ENCODE results near the gene DCLRE1B. TPM values are rescaled to one million over a fixed set of nuclear protein-coding genes. Genes with fewer than 3 reads are reported as not detected.

DCLRE1B gene
- polyA plus RNA-seq, 1 donor (not counting 4 experiments of a cell fraction or from before 2014, with no cell fraction given), result 5.4 TPM

DNA sequence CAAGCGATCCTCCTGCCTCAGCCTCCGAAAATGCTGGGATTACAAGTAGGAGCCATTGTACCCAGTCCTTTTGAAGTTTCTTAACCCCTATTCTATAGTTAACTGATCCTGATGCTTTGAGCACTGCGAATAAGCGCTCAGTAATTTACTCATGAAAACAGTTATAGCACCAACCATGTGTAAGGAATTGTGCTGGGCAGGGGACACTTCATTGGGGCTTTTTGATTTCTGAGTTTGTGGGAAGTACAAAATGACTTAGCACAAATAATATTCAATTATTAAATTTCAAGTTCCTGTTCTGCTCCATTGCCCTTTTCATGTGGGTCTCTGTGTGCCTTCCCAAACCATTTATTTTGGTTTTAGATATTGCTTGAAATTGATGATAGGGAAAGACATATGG lies 17.8 kb downstream of the DCLRE1B start:
- Histone ChIP-seq H3K9me3 (ENCODE audit: control insufficient read depth, low read depth, low read length) (no peaks in the 10 kb centered on the region), H3K4me2 (ENCODE audit: control insufficient read depth, extremely low read depth, insufficient read depth, low read depth, low read length) (no peak overlapping the region), H3K9ac (ENCODE audit: control insufficient read depth, extremely low read depth, insufficient read depth, low read length) (no peak overlapping the region), H3K4me1 (ENCODE audit: control insufficient read depth, extremely low read depth, insufficient read depth, low read length) (no peaks in the 10 kb centered on the region), H2AFZ (ENCODE audit: control insufficient read depth, low read length) (no peak overlapping the region), H3K4me3 (ENCODE audit: control insufficient read depth in 2 of 3, extremely low read depth in 1 of 3, insufficient read depth in 2 of 3, low read depth in 1 of 3, low read length in 3 of 3) (no peak overlapping the region), H3K27me3 (ENCODE audit: control insufficient read depth, extremely low read depth, insufficient read depth, low read length) (no peaks in the 10 kb centered on the region), H3K79me2 (ENCODE audit: control insufficient read depth, insufficient read depth, low read length) (no peaks in the 10 kb centered on the region), H4K20me1 (ENCODE audit: control insufficient read depth, extremely low read depth, insufficient read depth, low read length) (no peaks in the 10 kb centered on the region), H3K9me1 (ENCODE audit: control insufficient read depth, extremely low read depth, insufficient read depth, low read length) (no peaks in the 10 kb centered on the region), H3K36me3 (ENCODE audit: control insufficient read depth in 2 of 2, extremely low read depth in 1 of 2, insufficient read depth in 2 of 2, low read length in 2 of 2) (no peaks in the 10 kb centered on the region), H3K27ac (ENCODE audit: control insufficient read depth, insufficient read depth, low read length) (no peak overlapping the region)
- DNase-seq (ENCODE audit: low read depth, low spot score), result no peak
- dilution Hi-C loops (cut with MboI; ENCODE audit: extremely low pct_ligation_motif_present, low sequenced_read_pairs), result no loop called here
- FAIRE-seq, result no peak
- TF ChIP-seq, protein P1, sequence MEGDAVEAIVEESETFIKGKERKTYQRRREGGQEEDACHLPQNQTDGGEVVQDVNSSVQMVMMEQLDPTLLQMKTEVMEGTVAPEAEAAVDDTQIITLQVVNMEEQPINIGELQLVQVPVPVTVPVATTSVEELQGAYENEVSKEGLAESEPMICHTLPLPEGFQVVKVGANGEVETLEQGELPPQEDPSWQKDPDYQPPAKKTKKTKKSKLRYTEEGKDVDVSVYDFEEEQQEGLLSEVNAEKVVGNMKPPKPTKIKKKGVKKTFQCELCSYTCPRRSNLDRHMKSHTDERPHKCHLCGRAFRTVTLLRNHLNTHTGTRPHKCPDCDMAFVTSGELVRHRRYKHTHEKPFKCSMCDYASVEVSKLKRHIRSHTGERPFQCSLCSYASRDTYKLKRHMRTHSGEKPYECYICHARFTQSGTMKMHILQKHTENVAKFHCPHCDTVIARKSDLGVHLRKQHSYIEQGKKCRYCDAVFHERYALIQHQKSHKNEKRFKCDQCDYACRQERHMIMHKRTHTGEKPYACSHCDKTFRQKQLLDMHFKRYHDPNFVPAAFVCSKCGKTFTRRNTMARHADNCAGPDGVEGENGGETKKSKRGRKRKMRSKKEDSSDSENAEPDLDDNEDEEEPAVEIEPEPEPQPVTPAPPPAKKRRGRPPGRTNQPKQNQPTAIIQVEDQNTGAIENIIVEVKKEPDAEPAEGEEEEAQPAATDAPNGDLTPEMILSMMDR (optimal IDR thresholded peaks at IDR 0.05 in 1 of 3, IDR thresholded peaks at IDR 0.05 in 1 of 3, conservative IDR thresholded peaks at IDR 0.05 in 1 of 3; ENCODE audit: extremely low read depth in 1 of 3, insufficient read depth in 2 of 3, low read length in 3 of 3), result no peak
- no peak for TF ChIP-seq EZH2 (IDR thresholded peaks at IDR 0.05; ENCODE audit: low read length)

DNA sequence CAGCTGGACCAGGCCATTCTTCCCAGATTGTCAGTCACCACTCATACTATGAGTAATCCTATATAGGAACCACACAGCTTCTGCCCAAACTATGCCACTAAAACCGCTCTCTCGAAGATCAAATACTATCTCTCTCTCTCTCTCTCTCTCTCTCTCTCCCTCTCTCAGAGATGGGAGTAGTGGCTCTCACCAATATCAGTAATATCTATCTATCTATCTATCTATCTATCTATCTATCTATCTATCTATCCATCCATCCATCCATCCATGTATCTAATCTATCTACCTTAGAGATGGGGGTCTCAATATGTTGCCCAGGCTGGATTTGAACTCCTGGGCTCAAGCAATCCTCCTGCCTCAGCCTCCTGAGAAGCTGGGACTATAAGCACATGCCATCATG lies 19.3 kb downstream of the DCLRE1B start:
- no peaks in the 10 kb centered on the region for H3K36me3 ChIP-seq (ENCODE audit: control insufficient read depth in 2 of 2, extremely low read depth in 1 of 2, insufficient read depth in 2 of 2, low read length in 2 of 2)
- TF ChIP-seq EZH2 (IDR thresholded peaks at IDR 0.05; ENCODE audit: low read length), result no peak
- TF ChIP-seq, protein P1 (optimal IDR thresholded peaks at IDR 0.05 in 1 of 3, IDR thresholded peaks at IDR 0.05 in 1 of 3, conservative IDR thresholded peaks at IDR 0.05 in 1 of 3; ENCODE audit: extremely low read depth in 1 of 3, insufficient read depth in 2 of 3, low read length in 3 of 3), result no peak
- H3K9ac ChIP-seq (ENCODE audit: control insufficient read depth, extremely low read depth, insufficient read depth, low read length), result no peak overlapping the region
- dilution Hi-C loops (cut with MboI; ENCODE audit: extremely low pct_ligation_motif_present, low sequenced_read_pairs), result no loop called here
- no peaks in the 10 kb centered on the region for H3K9me3 ChIP-seq (ENCODE audit: control insufficient read depth, low read depth, low read length)
- H3K27ac ChIP-seq (ENCODE audit: control insufficient read depth, insufficient read depth, low read length), result no peak overlapping the region
- peaks cover 7% of the 10 kb centered on the region for H3K4me1 ChIP-seq (ENCODE audit: control insufficient read depth, extremely low read depth, insufficient read depth, low read length)
- H3K9me1 ChIP-seq (ENCODE audit: control insufficient read depth, extremely low read depth, insufficient read depth, low read length), result no peaks in the 10 kb centered on the region
- no peaks in the 10 kb centered on the region for H3K27me3 ChIP-seq (ENCODE audit: control insufficient read depth, extremely low read depth, insufficient read depth, low read length)
- no peak overlapping the region for H2AFZ ChIP-seq (ENCODE audit: control insufficient read depth, low read length)
- DNase-seq (ENCODE audit: low read depth, low spot score) (no peak), FAIRE-seq (no peak)
- no peak overlapping the region for H3K4me3 ChIP-seq (ENCODE audit: control insufficient read depth in 2 of 3, extremely low read depth in 1 of 3, insufficient read depth in 2 of 3, low read depth in 1 of 3, low read length in 3 of 3)
- no peak overlapping the region for H3K4me2 ChIP-seq (ENCODE audit: control insufficient read depth, extremely low read depth, insufficient read depth, low read depth, low read length)
- no peaks in the 10 kb centered on the region for H3K79me2 ChIP-seq (ENCODE audit: control insufficient read depth, insufficient read depth, low read length)
- H4K20me1 ChIP-seq (ENCODE audit: control insufficient read depth, extremely low read depth, insufficient read depth, low read length), result no peaks in the 10 kb centered on the region
